ENCODE measurements around the gene LRRC28.

GRCh38 chr15:99437315-99438223, 186.3 kb downstream of the LRRC28 start:
- no peak for TF ChIP-seq CTCF (IDR thresholded peaks at IDR 0.05)
- TF ChIP-seq REST (IDR thresholded peaks at IDR 0.05; ENCODE audit: insufficient read depth in 1 of 2, low read depth in 2 of 2, low read length in 1 of 2): no peak
- TF ChIP-seq POLR2AphosphoS5 (IDR thresholded peaks at IDR 0.05; ENCODE audit: low read depth, low read length): no peak
